ENCODE results near the gene BPI. TPM values are rescaled to one million over a fixed set of nuclear protein-coding genes. Genes with fewer than 3 reads are reported as not detected.

The BPI gene
- total RNA-seq, 1 donor from 2014 or later: 1.0 TPM

Other genes starting within 250 kb of the BPI start
- gene TGM2, start 138.9 kb upstream of the BPI start, total RNA-seq: 7.3 TPM
- 3.7 TPM for gene KIAA1755, start 43.4 kb upstream of the BPI start, total RNA-seq
- gene LBP, start 42.3 kb downstream of the BPI start, total RNA-seq: 0.52 TPM
- 6.8 TPM for gene SNHG17, start 131.2 kb downstream of the BPI start, total RNA-seq
- gene RALGAPB, start 168.7 kb downstream of the BPI start, total RNA-seq: 23.0 TPM

Data from skeletal muscle tissue (tissue), 1 donor.